Karpas-422 (cell line): ENCODE data around the gene SPAG7. TPM values are rescaled to one million over a fixed set of nuclear protein-coding genes. Genes with fewer than 3 reads are reported as not detected.

ENCODE experiments used
- DNase-seq: peaks from one replicate; pipeline ENCODE4 v3.0.0-alpha.2; 2015
- H2AFZ ChIP-seq: fragments of 200-600 bp; sonication (generic); 2 replicates; pipeline ENCODE4 v1.6.1; 2014; ENCODE audit warnings: antibody characterized with exemption, low read length, mixed read lengths
- H3K27ac ChIP-seq: fragments of 200-600 bp; sonication (generic); 2 replicates; pipeline ENCODE4 v1.5.1; 2014; ENCODE audit warnings: mild to moderate bottlenecking, low read length, moderate library complexity
- H3K27me3 ChIP-seq: fragments of 200-600 bp; sonication (generic); 2 replicates; pipeline ENCODE4 v1.6.1; 2014; ENCODE audit warnings: low read length, mixed read lengths
- H3K36me3 ChIP-seq: fragments of 200-600 bp; sonication (generic); 2 replicates; pipeline ENCODE4 v1.6.1; 2014; ENCODE audit warnings: low read length, mixed read lengths; ENCODE audit not compliant: insufficient read depth
- H3K4me1 ChIP-seq: fragments of 200-600 bp; sonication (generic); 2 replicates; pipeline ENCODE4 v1.6.1; 2014; ENCODE audit warnings: mild to moderate bottlenecking, low read length, mixed read lengths
- H3K4me2 ChIP-seq: fragments of 200-600 bp; sonication (generic); 2 replicates; pipeline ENCODE4 v1.6.1; 2014; ENCODE audit warnings: low read length, low read depth, mild to moderate bottlenecking; ENCODE audit not compliant: poor library complexity, severe bottlenecking
- H3K4me3 ChIP-seq: fragments of 200-600 bp; sonication (generic); 2 replicates; pipeline ENCODE4 v1.5.1; 2014; ENCODE audit warnings: mild to moderate bottlenecking, antibody characterized with exemption, low read length, mixed read lengths
- H3K79me2 ChIP-seq: fragments of 200-600 bp; sonication (generic); 2 replicates; pipeline ENCODE4 v1.6.1; 2014; ENCODE audit warnings: mild to moderate bottlenecking, low read length, mixed read lengths
- H3K9ac ChIP-seq: fragments of 200-600 bp; sonication (generic); 2 replicates; pipeline ENCODE4 v1.6.0; 2014; ENCODE audit warnings: low read length
- H3K9me2 ChIP-seq: fragments of 200-600 bp; sonication (generic), shearing (Covaris generic); replicated peaks from 2 replicates; pipeline ENCODE4 v1.6.0; 2014; ENCODE audit warnings: mild to moderate bottlenecking, low read length, moderate library complexity; ENCODE audit not compliant: insufficient read depth
- H3K9me3 ChIP-seq: fragments of 300-700, 200-600 bp; sonication (generic); 2 replicates; pipeline ENCODE4 v1.6.1; 2014; ENCODE audit warnings: low read length, mixed read lengths
- H4K20me1 ChIP-seq: fragments of 200-600 bp; sonication (generic); 2 replicates; pipeline ENCODE4 v1.6.1; 2014; ENCODE audit warnings: mild to moderate bottlenecking, antibody characterized with exemption, low read length, low read depth; ENCODE audit not compliant: insufficient read depth
- total RNA-seq: library from RNA; depleted of rRNA; stranded (reverse); fragments of >200 nt; shearing (Covaris generic); gene quantifications from 2 replicates; pipeline ENCODE4 v1.2.3, GENCODE V29; 2014; ENCODE audit warnings: low replicate concordance

The SPAG7 gene
- total RNA-seq, 1 experiment from 2014 or later: 24.6 TPM

- Histone ChIP-seq H4K20me1 (peaks cover 35% of the 10 kb centered on the region), H3K36me3 (peaks cover 35% of the 10 kb centered on the region), H3K9me2 (no peaks in the 10 kb centered on the region), H3K9ac (peak overlapping the region; percentile 100), H3K27me3 (no peaks in the 10 kb centered on the region), H3K27ac (peak overlapping the region; percentile 98), H3K4me3 (peak overlapping the region; percentile 99), H3K4me1 (peaks cover 74% of the 10 kb centered on the region), H2AFZ (no peak overlapping the region), H3K9me3 (no peaks in the 10 kb centered on the region), H3K4me2 (peak overlapping the region; percentile 98), H3K79me2 (peaks cover 56% of the 10 kb centered on the region)
- no peak for DNase-seq
Observed at GRCh38 chr17:4945944-4946280, 21.7 kb downstream of the SPAG7 start.

GRCh38 chr17:4945176-4945943, 22.3 kb downstream of the SPAG7 start:
- peak overlapping the region; percentile 100 for H3K9ac ChIP-seq
- peak overlapping the region; percentile 37; the same call in 1 of the 2 replicates for H3K4me3 ChIP-seq
- no peaks in the 10 kb centered on the region for H3K9me2 ChIP-seq
- no peak overlapping the region for H2AFZ ChIP-seq
- peaks cover 56% of the 10 kb centered on the region for H3K79me2 ChIP-seq
- peaks cover 69% of the 10 kb centered on the region for H3K4me1 ChIP-seq
- DNase-seq: peak; percentile 83
- H3K36me3 ChIP-seq: peaks cover 35% of the 10 kb centered on the region
- peak overlapping the region; percentile 98 for H3K4me2 ChIP-seq
- peak overlapping the region; percentile 98 for H3K27ac ChIP-seq
- peaks cover 35% of the 10 kb centered on the region for H4K20me1 ChIP-seq
- H3K27me3 ChIP-seq: no peaks in the 10 kb centered on the region
- no peaks in the 10 kb centered on the region for H3K9me3 ChIP-seq

- Histone ChIP-seq H3K9ac (peak overlapping the region; percentile 100), H3K4me2 (peak overlapping the region; percentile 98), H2AFZ (no peak overlapping the region), H3K9me3 (no peaks in the 10 kb centered on the region), H4K20me1 (peaks cover 35% of the 10 kb centered on the region), H3K9me2 (no peaks in the 10 kb centered on the region), H3K27me3 (no peaks in the 10 kb centered on the region), H3K79me2 (peaks cover 56% of the 10 kb centered on the region), H3K4me3 (peak overlapping the region; percentile 20; the same call in 1 of the 2 replicates), H3K4me1 (peaks cover 64% of the 10 kb centered on the region), H3K27ac (peak overlapping the region; percentile 98), H3K36me3 (peaks cover 35% of the 10 kb centered on the region)
- DNase-seq: peak; percentile 81
Observed at GRCh38 chr17:4944554-4945175, 23.0 kb downstream of the SPAG7 start.

- Histone ChIP-seq H3K36me3 (peaks cover 35% of the 10 kb centered on the region), H3K27me3 (no peaks in the 10 kb centered on the region), H3K9ac (peak overlapping the region; percentile 100), H3K4me2 (peak overlapping the region; percentile 98), H3K9me2 (no peaks in the 10 kb centered on the region), H2AFZ (no peak overlapping the region), H3K9me3 (no peaks in the 10 kb centered on the region), H4K20me1 (peaks cover 35% of the 10 kb centered on the region), H3K4me1 (peaks cover 61% of the 10 kb centered on the region), H3K79me2 (peaks cover 61% of the 10 kb centered on the region), H3K27ac (peak overlapping the region; percentile 98), H3K4me3 (peak overlapping the region; percentile 20; the same call in 1 of the 2 replicates)
- peak; percentile 87 for DNase-seq
Observed at GRCh38 chr17:4944163-4944553, 23.5 kb downstream of the SPAG7 start.

- Histone ChIP-seq H3K9me3 (no peaks in the 10 kb centered on the region), H3K4me3 (0 out of 2 replicates have a peak overlapping the region, but pooled peaks have one; percentile 78), H3K79me2 (peaks cover 70% of the 10 kb centered on the region), H2AFZ (no peak overlapping the region), H3K4me2 (peak overlapping the region; percentile 94), H3K27me3 (no peaks in the 10 kb centered on the region), H3K4me1 (peaks cover 67% of the 10 kb centered on the region), H3K9me2 (no peaks in the 10 kb centered on the region), H3K9ac (peak overlapping the region; percentile 95; the same call in 1 of the 2 replicates), H3K36me3 (peaks cover 42% of the 10 kb centered on the region), H4K20me1 (peaks cover 32% of the 10 kb centered on the region), H3K27ac (peak overlapping the region; percentile 91; the same call in 1 of the 2 replicates)
- no peak for DNase-seq
Observed at GRCh38 chr17:4942760-4943508, 24.7 kb downstream of the SPAG7 start.

GRCh38 chr17:4941319-4941610, 26.4 kb downstream of the SPAG7 start:
- Histone ChIP-seq H3K4me1 (peaks cover 60% of the 10 kb centered on the region), H3K79me2 (peaks cover 65% of the 10 kb centered on the region), H3K9me2 (no peaks in the 10 kb centered on the region), H3K9ac (peak overlapping the region; percentile 95), H4K20me1 (peaks cover 17% of the 10 kb centered on the region; the same call in 1 of the 2 replicates), H3K4me2 (peak overlapping the region; percentile 94), H3K27ac (peak overlapping the region; percentile 91), H3K9me3 (no peaks in the 10 kb centered on the region), H2AFZ (no peak overlapping the region), H3K4me3 (peak overlapping the region; percentile 78), H3K27me3 (no peaks in the 10 kb centered on the region), H3K36me3 (peaks cover 32% of the 10 kb centered on the region)
- no peak for DNase-seq

GRCh38 chr17:4940555-4941318, 26.9 kb downstream of the SPAG7 start:
- peak; percentile 74 for DNase-seq
- Histone ChIP-seq H2AFZ (no peak overlapping the region), H3K4me1 (peaks cover 54% of the 10 kb centered on the region)

More at GRCh38 chr17:4940555-4941318, 26.9 kb downstream of the SPAG7 start:
- Histone ChIP-seq H3K79me2 (peaks cover 61% of the 10 kb centered on the region), H3K27me3 (no peaks in the 10 kb centered on the region), H3K9me3 (no peaks in the 10 kb centered on the region), H3K9me2 (no peaks in the 10 kb centered on the region), H3K27ac (peak overlapping the region; percentile 91), H3K36me3 (peaks cover 29% of the 10 kb centered on the region), H3K4me2 (peak overlapping the region; percentile 94), H4K20me1 (peaks cover 12% of the 10 kb centered on the region; the same call in 1 of the 2 replicates), H3K9ac (peak overlapping the region; percentile 95), H3K4me3 (peak overlapping the region; percentile 78)
